Muscle of arm (tissue), 12 donors: ENCODE data around the gene ANKFY1. TPM values are rescaled to one million over a fixed set of nuclear protein-coding genes. Genes with fewer than 3 reads are reported as not detected.

Experiments
- DNase-seq: peaks from one replicate; pipeline ENCODE4 v3.0.0-alpha.2; 2013
- polyA plus RNA-seq, 12 donors: library from polyadenylated mRNA; unstranded; fragments of 120-200 nt; gene quantifications; one replicate each; pipeline ENCODE4 v1.2.1, GENCODE V29; 2013; ENCODE audit not compliant: insufficient read length in 12 of 12

ANKFY1 gene
- polyA plus RNA-seq, 12 donors: 25.8 to 66.8 (median 32.6) TPM; not detected in 1

DNA sequence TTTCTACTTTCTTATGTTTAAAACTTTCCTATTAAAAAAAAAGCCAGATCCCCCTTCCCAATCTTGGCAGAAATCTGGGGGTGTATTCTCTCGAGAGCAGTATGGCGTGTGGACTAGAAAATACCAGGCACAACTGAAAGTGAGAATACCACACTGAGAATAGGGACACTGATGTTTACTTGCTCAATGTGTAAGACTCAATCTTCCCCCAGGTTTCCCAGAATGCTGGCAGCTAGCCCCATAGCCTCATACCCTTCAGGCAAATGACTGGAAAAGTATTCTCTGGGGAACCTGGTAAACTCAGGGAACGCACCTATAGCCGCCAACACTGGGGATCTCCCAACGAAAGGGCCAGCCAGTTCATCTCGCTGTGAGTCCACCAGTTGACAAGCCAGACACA, 136.2 kb downstream of the ANKFY1 start:
- no peak for DNase-seq

DNA sequence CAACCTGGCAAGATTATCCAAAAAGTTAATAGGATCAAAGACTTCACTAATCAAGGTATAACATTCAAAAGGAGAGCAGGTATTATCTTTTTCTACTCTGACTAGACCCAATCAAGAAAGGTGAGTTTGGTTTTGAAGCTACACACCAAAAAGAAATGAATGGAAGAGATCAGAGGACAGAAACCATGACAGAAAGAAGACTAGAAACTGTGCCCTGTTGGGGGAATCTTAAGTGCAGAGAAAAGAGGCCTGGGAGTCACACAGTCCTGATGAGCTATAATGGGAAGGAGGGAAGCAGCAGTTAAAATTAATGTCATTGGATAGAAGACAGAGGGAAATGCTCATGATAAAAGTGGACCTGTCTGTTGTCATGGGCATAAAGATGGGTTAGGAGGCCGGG, 138.2 kb downstream of the ANKFY1 start:
- DNase-seq: no peak

DNA sequence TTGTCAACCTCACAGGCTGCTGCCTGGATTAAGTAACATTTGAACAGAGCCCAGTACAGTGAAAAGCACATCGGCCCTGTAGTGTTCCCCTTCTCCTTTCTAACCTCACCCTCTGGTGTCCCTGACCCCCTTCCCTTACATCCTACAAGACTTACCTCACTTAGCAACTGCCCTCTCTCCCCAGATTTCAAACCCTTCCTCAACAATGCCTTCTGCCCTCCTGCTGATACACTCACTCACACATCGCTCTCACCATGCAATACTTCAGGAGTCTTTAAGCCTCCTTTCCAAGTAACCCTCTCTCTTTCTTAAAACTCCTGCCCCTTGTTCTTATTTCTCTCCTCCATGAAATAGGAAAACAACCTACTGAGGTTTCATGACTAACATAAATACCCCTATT, 138.8 kb downstream of the ANKFY1 start:
- DNase-seq: no peak

DNA sequence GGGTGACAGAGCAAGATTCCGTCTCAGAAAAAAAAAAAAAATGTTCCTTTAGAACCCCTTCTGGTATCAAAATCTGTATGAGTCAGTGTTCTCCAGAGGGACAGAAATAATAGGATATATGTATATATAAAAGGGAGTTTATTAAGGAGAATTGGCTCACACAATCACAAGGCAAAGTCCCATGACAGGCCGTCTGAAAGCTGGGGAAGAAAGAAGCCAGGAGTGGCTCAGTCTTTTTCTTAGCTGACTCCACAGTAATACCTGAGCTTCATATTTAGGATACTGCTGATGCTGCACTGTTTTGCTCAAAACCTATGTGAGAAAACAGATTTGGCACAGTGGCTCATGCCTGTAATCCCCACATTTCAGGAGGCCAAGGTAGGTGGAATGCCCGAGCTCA, 143.4 kb downstream of the ANKFY1 start:
- no peak for DNase-seq

DNA sequence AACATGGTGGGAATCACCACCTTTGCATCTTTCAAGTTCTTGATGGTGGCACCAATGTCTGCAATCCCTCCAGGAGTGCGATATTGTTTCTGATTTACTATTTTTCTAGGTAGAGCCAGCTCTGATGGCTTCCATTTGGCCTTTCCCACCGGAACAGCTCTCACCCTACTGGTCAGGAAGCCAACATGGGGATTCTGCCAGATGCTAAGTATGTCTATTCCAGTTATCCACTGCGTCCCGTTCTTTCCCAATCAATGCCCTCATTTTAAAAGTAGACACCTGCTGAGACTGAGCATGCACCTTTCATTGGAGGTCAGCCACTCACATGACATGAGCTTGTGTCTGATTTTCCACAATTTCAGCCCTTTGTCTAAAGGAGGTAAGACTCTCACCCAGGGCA, 144.5 kb downstream of the ANKFY1 start:
- no peak for DNase-seq

DNA sequence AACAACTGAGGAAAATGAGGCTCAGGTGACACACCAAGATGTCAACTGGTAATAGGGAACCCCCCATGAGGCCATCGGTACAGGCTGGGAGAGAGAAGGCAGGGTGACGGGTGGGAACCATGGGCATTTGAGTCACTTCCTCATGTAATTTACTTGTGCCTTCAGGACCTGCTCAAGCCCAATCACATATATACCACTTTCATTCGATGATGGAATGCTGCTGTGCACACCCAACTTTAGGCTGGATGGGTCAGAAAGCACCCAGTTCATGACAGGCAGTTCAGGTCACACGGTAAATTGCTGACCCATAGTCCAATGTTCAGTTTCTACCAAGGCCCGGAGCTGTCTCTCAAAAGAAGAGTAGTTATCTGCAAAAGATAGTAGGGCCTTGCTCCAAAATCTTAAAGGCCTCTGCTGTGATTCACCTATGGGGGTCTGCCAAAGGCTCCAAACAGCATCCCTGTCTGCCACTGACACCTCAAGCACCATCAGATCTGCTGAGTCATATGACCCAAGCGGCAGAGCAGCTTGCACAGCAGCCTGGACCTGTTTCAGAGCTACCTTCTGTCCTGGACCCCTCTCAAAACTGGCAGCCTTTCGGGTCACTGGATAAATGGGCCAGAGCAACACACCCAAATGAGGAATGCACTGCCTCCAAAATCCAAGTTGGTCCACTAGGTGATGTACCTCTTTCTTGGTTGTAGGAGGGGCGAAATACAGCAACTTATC, 145.6 kb downstream of the ANKFY1 start:
- DNase-seq: no peak

DNA sequence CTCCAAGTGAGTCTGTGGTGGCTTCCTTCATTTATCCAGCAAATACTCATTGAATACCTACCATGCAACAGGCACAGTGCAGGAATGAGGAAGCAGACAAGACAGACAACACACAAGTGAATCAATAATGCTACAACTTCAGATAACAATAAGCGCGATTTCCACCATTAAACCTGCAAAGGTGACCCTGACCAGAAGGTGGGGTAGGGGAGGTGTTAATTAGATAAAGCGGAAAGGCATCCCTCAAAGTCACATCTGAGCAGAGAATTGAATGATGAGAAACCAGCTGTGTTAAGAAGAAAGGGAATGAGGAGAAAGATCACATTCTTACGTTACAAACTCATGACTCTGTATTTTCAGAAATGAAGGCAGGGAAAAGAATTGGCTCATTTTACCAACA, 147.3 kb downstream of the ANKFY1 start:
- DNase-seq: no peak

Other genes with a start within 250 kb of the ANKFY1 start
- 10 to 100 TPM in 11 of 12 donors, not detected in 1; 16.3 to 27.8 (median 21.6) TPM for gene ZZEF1, start 120.9 kb downstream of the ANKFY1 start, polyA plus RNA-seq
- gene CYB5D2, start 120.8 kb downstream of the ANKFY1 start, polyA plus RNA-seq: 10 to 100 TPM in 5 of 12 donors, 1 to 10 TPM in 6, not detected in 1; 7.3 to 13.1 (median 10.0) TPM
- gene UBE2G1, start 102.7 kb upstream of the ANKFY1 start, polyA plus RNA-seq: 100 to 1,000 TPM in 2 of 12 donors, 10 to 100 TPM in 10; 54.8 to 106 (median 84.0) TPM
- gene SPNS3, start 170.0 kb upstream of the ANKFY1 start, polyA plus RNA-seq: 1 to 10 TPM in 1 of 12 donors, under 1 TPM in 9, not detected in 2; 0.12 to 1.7 (median 0.41) TPM
- gene SPNS2, start 234.9 kb upstream of the ANKFY1 start, polyA plus RNA-seq: 10 to 100 TPM in 2 of 12 donors, 1 to 10 TPM in 9, not detected in 1; 3.7 to 20.1 (median 6.2) TPM